H9 (cell line): ENCODE results near the gene GFRA1. TPM values are rescaled to one million over a fixed set of nuclear protein-coding genes. Genes with fewer than 3 reads are reported as not detected.

ENCODE experiments used
- DNase-seq: peaks from one replicate; pipeline ENCODE4 v3.0.0-alpha.2; 2017
- H2AFZ ChIP-seq: one replicate; pipeline ENCODE4 v1.6.1; 2013; ENCODE audit warnings: mild to moderate bottlenecking, low read length, control low read depth, moderate library complexity
- H2AK5ac ChIP-seq: 2 replicates; pipeline ENCODE4 v1.6.1; 2013; ENCODE audit warnings: low read length, control low read depth, mixed read lengths; ENCODE audit not compliant: insufficient read length
- H2BK120ac ChIP-seq: one replicate; pipeline ENCODE4 v1.6.1; 2013; ENCODE audit warnings: low read depth, mild to moderate bottlenecking, low read length, control low read depth, inconsistent platforms; ENCODE audit not compliant: poor library complexity, severe bottlenecking
- H2BK12ac ChIP-seq: 2 replicates; pipeline ENCODE4 v1.6.1; 2013; ENCODE audit warnings: low read length, control low read depth, mixed read lengths, low read depth; ENCODE audit not compliant: insufficient read length
- H2BK15ac ChIP-seq: 2 replicates; pipeline ENCODE4 v1.6.1; 2013; ENCODE audit warnings: low read depth, low read length, control low read depth
- H2BK20ac ChIP-seq: one replicate; pipeline ENCODE4 v1.6.1; 2013; ENCODE audit warnings: low read depth, mild to moderate bottlenecking, low read length, control low read depth, inconsistent platforms; ENCODE audit not compliant: poor library complexity, severe bottlenecking
- H2BK5ac ChIP-seq: 2 replicates; pipeline ENCODE4 v1.6.1; 2013; ENCODE audit warnings: low read length, control low read depth, mixed read lengths; ENCODE audit not compliant: insufficient read length
- H3K14ac ChIP-seq: 2 replicates; pipeline ENCODE4 v1.6.1; 2013; ENCODE audit warnings: low read length, control low read depth; ENCODE audit not compliant: insufficient read depth
- H3K18ac ChIP-seq: 2 replicates; pipeline ENCODE4 v1.6.1; 2013; ENCODE audit warnings: low read depth, mild to moderate bottlenecking, mixed read lengths, low read length, control low read depth; ENCODE audit not compliant: insufficient read length
- H3K23ac ChIP-seq: 2 replicates; pipeline ENCODE4 v1.6.1; 2013; ENCODE audit warnings: low read length, control low read depth, mixed read lengths, low read depth; ENCODE audit not compliant: insufficient read length
- H3K23me2 ChIP-seq: 2 replicates; pipeline ENCODE4 v1.6.1; 2013; ENCODE audit warnings: low read depth, mild to moderate bottlenecking, mixed read lengths, low read length, control low read depth; ENCODE audit not compliant: insufficient read length, poor library complexity, severe bottlenecking
- H3K27ac ChIP-seq: 2 replicates; pipeline ENCODE4 v1.5.1; 2013; ENCODE audit warnings: low read length, control low read depth, mixed read lengths, low read depth; ENCODE audit not compliant: insufficient read length
- H3K27me3 ChIP-seq: 2 replicates; pipeline ENCODE4 v1.6.1; 2013; ENCODE audit warnings: low read length, control low read depth, inconsistent platforms; ENCODE audit not compliant: insufficient read depth
- H3K4ac ChIP-seq: 2 replicates; pipeline ENCODE4 v1.6.1; 2013; ENCODE audit warnings: low read depth, mild to moderate bottlenecking, control low read depth, inconsistent platforms, low read length, moderate library complexity
- H3K4me1 ChIP-seq: 2 replicates; pipeline ENCODE4 v1.6.1; 2013; ENCODE audit warnings: low read length, control low read depth, inconsistent platforms; ENCODE audit not compliant: insufficient read depth
- H3K4me2 ChIP-seq: 2 replicates; pipeline ENCODE4 v1.6.1; 2013; ENCODE audit warnings: low read length, control low read depth, mixed read lengths; ENCODE audit not compliant: insufficient read length, insufficient read depth
- H3K56ac ChIP-seq: 2 replicates; pipeline ENCODE4 v1.6.1; 2013; ENCODE audit warnings: low read depth, mild to moderate bottlenecking, mixed read lengths, low read length, control low read depth; ENCODE audit not compliant: insufficient read length
- H3K79me1 ChIP-seq: 2 replicates; pipeline ENCODE4 v1.6.1; 2013; ENCODE audit warnings: low read depth, mild to moderate bottlenecking, moderate library complexity, low read length, control low read depth, inconsistent platforms; ENCODE audit not compliant: insufficient read depth, poor library complexity, severe bottlenecking
- H3K79me2 ChIP-seq: 2 replicates; pipeline ENCODE4 v1.6.1; 2013; ENCODE audit warnings: low read length, control low read depth, inconsistent platforms; ENCODE audit not compliant: insufficient read depth
- H3K9ac ChIP-seq: 2 replicates; pipeline ENCODE4 v1.6.1; 2013; ENCODE audit warnings: low read length, control low read depth, mixed read lengths; ENCODE audit not compliant: insufficient read length; ENCODE audit errors: extremely low read depth
- H3K9me3 ChIP-seq: one replicate; pipeline ENCODE4 v1.6.1; 2013; ENCODE audit warnings: low read depth, low read length, inconsistent platforms; ENCODE audit not compliant: control insufficient read depth
- H3T11ph ChIP-seq: one replicate; pipeline ENCODE4 v1.6.1; 2013; ENCODE audit warnings: mild to moderate bottlenecking, low read length, control low read depth, inconsistent platforms
- H4K20me1 ChIP-seq: one replicate; pipeline ENCODE4 v1.6.1; 2013; ENCODE audit not compliant: control insufficient read depth, insufficient read length, insufficient read depth
- H4K5ac ChIP-seq: 2 replicates; pipeline ENCODE4 v1.6.1; 2013; ENCODE audit warnings: low read depth, mild to moderate bottlenecking, mixed read lengths, low read length, control low read depth; ENCODE audit not compliant: insufficient read length
- H4K8ac ChIP-seq: replicated peaks from 2 replicates; pipeline ENCODE4 v1.6.1; 2013; ENCODE audit warnings: low read length, control low read depth, mixed read lengths, low read depth; ENCODE audit not compliant: insufficient read length
- H4K91ac ChIP-seq: 2 replicates; pipeline ENCODE4 v1.6.1; 2013; ENCODE audit warnings: low read depth, mild to moderate bottlenecking, moderate library complexity, mixed read lengths, low read length, control low read depth; ENCODE audit not compliant: insufficient read length
- H3K27ac Mint-ChIP-seq, 3 experiments: 2 replicates in 2 of 3; 3 replicates in 1 of 3; pipeline ENCODE4 v1.8.0; 2020 to 2021; ENCODE audit warnings: mixed read lengths in 3 of 3, mild to moderate bottlenecking in 1 of 3, moderate library complexity in 1 of 3
- H3K27me3 Mint-ChIP-seq: 2 replicates; pipeline ENCODE4 v1.8.0; 2021; ENCODE audit warnings: low read depth, mild to moderate bottlenecking, moderate library complexity, mixed read lengths
- H3K36me3 Mint-ChIP-seq, 3 experiments: 2 replicates in 2 of 3; 3 replicates in 1 of 3; pipeline ENCODE4 v1.8.0; 2020 to 2021; ENCODE audit warnings: low read depth in 3 of 3, mixed read lengths in 3 of 3; ENCODE audit not compliant: insufficient read depth in 1 of 3
- H3K4me1 Mint-ChIP-seq, 2 experiments: 2 replicates each; pipeline ENCODE4 v1.8.0; 2020; ENCODE audit warnings: mixed read lengths in 2 of 2
- H3K4me3 Mint-ChIP-seq, 2 experiments: 2 replicates in 1 of 2; 3 replicates in 1 of 2; pipeline ENCODE4 v1.8.0; 2020 to 2021; ENCODE audit warnings: mild to moderate bottlenecking in 2 of 2, mixed read lengths in 2 of 2, moderate library complexity in 1 of 2
- H3K9me3 Mint-ChIP-seq, 2 experiments: 2 replicates in 1 of 2; 3 replicates in 1 of 2; pipeline ENCODE4 v1.8.0; 2020; ENCODE audit warnings: mild to moderate bottlenecking in 2 of 2, mixed read lengths in 2 of 2, moderate library complexity in 1 of 2
- WGBS: extraction: QIAGEN DNeasy Blood & Tissue Kit; methylation state at CpG from one replicate; pipeline ENCODE4 v1.1.7; 2013; ENCODE audit warnings: missing lambda C conversion rate, low lambda C conversion rate, mixed read lengths; ENCODE audit not compliant: insufficient read length; ENCODE audit errors: extremely low coverage; 5-methylcytosine and 5-hydroxymethylcytosine counted together
- total RNA-seq: library from RNA; stranded (reverse); gene quantifications from 2 replicates; pipeline ENCODE4 v1.2.1, GENCODE V29; 2021
- TF ChIP-seq, protein P1 (sequence below): fragments of 200-600 bp; sonication (generic); conservative IDR thresholded peaks from 3 replicates; pipeline ENCODE4 v1.8.0; 2021; ENCODE audit warnings: antibody characterized with exemption, mild to moderate bottlenecking

The GFRA1 gene
- total RNA-seq, 1 experiment from 2014 or later = 0.24 TPM

- Mint-ChIP-seq H3K27ac (no peak overlapping the region), H3K4me1 (peaks cover 4 to 7% of the 10 kb centered on the region in 2 experiments), H3K36me3 (no peaks in the 10 kb centered on the region), H3K27me3 (no peaks in the 10 kb centered on the region), H3K9me3 (no peaks in the 10 kb centered on the region), H3K4me3 (no peak overlapping the region)
- TF ChIP-seq, protein P1, sequence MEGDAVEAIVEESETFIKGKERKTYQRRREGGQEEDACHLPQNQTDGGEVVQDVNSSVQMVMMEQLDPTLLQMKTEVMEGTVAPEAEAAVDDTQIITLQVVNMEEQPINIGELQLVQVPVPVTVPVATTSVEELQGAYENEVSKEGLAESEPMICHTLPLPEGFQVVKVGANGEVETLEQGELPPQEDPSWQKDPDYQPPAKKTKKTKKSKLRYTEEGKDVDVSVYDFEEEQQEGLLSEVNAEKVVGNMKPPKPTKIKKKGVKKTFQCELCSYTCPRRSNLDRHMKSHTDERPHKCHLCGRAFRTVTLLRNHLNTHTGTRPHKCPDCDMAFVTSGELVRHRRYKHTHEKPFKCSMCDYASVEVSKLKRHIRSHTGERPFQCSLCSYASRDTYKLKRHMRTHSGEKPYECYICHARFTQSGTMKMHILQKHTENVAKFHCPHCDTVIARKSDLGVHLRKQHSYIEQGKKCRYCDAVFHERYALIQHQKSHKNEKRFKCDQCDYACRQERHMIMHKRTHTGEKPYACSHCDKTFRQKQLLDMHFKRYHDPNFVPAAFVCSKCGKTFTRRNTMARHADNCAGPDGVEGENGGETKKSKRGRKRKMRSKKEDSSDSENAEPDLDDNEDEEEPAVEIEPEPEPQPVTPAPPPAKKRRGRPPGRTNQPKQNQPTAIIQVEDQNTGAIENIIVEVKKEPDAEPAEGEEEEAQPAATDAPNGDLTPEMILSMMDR = no peak
- Histone ChIP-seq H3K4me1 (no peaks in the 10 kb centered on the region; the same call in 1 of the 2 replicates), H3K9ac (no peak overlapping the region), H3K4ac (no peak overlapping the region), H2BK12ac (no peak overlapping the region), H3K18ac (no peak overlapping the region), H3K23me2 (no peaks in the 10 kb centered on the region), H3K23ac (no peak overlapping the region), H3K14ac (no peak overlapping the region), H4K20me1 (no peaks in the 10 kb centered on the region), H3K9me3 (no peaks in the 10 kb centered on the region), H3K27me3 (no peaks in the 10 kb centered on the region), H3T11ph (no peak overlapping the region), H3K27ac (no peak overlapping the region), H2BK5ac (no peak overlapping the region), H4K5ac (no peak overlapping the region), H2BK120ac (no peak overlapping the region), H4K8ac (no peak overlapping the region), H3K79me1 (no peaks in the 10 kb centered on the region), H2AK5ac (no peak overlapping the region), H4K91ac (no peak overlapping the region), H3K79me2 (no peaks in the 10 kb centered on the region; the same call in 1 of the 2 replicates), H2AFZ (no peak overlapping the region), H2BK20ac (no peak overlapping the region), H2BK15ac (no peak overlapping the region), H3K4me2 (no peak overlapping the region), H3K56ac (no peak overlapping the region)
- DNase-seq = no peak
- no CpG with 5 or more reads among the region's 2 CpGs for WGBS
These were observed 38.9 kb upstream of the GFRA1 start for GRCh38 chr10:116311706-116312490.
